GM18907 (cell line): ENCODE data around the gene LRGUK.
"Not testable (repeated sequence)": the region's sequence is repeated elsewhere in the genome, so short reads cannot be mapped to it uniquely, and the experiment has no call there.

Experiments used
- ATAC-seq: cut with Tn5 transposase; IDR thresholded peaks from one replicate; pipeline ENCODE4 v1.9.1; 2021; ENCODE audit warnings: mild to moderate bottlenecking, moderate library complexity; ENCODE audit not compliant: unreplicated experiment

LRGUK gene

GRCh38 chr7:134126966-134127848, at the start of gene LRGUK:
Gene LRGUK, plus strand, starts transcription at chr7:134127340. Its CDS starts 28 bp downstream, at chr7:134127368.
- peak; percentile 100 for ATAC-seq

DNA sequence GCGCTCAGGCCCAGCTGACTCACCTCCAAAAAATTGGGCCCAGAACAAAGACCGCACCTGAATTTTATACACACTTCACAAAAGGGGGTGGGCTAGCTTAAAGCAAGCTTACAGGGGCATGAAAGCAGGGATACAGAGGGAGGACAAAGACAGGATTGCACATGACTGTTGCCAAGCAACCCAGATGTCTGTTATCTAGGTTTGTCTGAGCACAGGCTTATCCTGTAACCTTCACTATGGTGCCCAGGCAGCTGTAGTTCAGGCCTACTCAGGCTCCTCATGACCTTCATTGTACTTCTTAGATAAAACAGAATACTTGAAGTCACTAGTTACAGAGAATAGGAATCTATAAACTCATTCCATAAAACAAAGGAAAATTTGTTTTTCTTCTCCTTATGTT, 49.6 kb upstream of the LRGUK start:
- not testable (repeated sequence) for ATAC-seq

GRCh38 chr7:134078991-134079390, 48.1 kb upstream of the LRGUK start:
- ATAC-seq: no peak

DNA sequence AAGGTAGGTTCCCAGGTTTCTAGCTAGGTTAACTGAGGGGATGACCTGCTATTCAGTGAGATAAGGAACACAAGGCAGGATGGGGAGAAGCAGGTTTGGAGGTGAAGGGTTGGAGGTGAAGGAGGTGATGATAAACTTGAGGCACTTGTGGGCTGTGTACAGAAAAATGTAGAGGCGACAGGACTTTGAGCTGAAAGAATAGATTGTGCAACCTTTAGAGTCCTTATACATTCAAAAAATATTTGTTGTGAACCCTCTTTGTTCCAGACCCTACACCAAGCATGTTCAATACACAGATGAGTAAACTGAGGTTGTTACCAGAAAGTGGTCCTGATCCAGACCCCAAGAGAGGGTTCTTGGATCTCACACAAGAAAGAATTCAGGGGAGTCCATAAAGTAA, 45.4 kb upstream of the LRGUK start:
- ATAC-seq: no peak

DNA sequence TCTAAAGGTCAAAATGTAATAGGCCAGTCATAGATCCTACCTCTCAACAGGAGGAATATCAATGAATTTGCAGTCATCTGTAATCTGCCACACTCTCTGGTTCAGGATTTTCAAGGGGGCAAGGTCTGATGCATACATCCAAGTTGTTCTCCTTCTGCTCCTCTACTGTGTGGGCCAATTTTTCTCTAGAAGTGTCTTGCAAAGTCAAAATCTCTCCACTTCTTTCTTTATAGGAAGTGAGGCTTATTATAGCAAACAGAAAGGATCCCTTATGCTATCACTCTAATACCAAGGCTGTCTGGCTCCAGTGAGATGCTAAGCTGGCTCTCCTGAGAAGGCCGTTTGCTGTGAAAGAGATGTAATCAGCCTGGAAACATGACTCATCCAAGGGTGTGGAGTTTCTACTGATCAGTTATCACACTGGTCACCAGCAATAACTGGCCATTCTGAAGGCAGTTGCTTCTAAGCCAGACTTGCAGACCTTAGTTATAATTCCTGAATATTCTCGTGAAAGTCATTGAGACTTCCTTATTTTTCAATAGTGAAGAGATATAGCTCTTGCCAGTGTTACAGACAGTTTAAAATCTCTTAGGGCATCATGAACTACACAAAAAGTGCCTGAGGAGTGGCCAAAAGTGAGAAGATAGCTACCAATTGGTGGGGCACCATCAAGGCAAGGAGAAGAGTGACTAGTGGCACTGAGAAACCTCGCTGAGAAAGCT, 43.2 kb upstream of the LRGUK start:
- ATAC-seq: no peak

- peak; percentile 61 for ATAC-seq
Measured at GRCh38 chr7:134084488-134085144, 42.5 kb upstream of the LRGUK start.

DNA sequence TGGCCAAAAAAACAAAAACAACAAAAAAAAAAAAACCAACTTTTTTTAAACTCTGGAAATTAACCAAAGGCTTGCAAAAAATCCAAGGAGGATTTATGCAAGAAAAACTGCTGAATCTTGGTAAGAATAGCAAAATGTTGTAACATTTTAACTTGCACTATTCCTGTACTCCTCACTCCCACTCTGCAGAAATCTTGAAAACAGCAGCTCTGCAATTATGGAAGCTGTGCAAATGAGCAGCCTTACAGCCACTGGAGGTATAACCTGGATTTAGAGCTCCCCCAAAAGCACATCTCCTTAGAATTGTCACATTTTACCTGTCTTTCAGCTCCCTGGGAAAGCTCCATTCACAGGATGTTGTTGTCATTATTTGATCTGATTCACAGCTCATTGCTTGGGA, 41.8 kb upstream of the LRGUK start:
- ATAC-seq: no peak

DNA sequence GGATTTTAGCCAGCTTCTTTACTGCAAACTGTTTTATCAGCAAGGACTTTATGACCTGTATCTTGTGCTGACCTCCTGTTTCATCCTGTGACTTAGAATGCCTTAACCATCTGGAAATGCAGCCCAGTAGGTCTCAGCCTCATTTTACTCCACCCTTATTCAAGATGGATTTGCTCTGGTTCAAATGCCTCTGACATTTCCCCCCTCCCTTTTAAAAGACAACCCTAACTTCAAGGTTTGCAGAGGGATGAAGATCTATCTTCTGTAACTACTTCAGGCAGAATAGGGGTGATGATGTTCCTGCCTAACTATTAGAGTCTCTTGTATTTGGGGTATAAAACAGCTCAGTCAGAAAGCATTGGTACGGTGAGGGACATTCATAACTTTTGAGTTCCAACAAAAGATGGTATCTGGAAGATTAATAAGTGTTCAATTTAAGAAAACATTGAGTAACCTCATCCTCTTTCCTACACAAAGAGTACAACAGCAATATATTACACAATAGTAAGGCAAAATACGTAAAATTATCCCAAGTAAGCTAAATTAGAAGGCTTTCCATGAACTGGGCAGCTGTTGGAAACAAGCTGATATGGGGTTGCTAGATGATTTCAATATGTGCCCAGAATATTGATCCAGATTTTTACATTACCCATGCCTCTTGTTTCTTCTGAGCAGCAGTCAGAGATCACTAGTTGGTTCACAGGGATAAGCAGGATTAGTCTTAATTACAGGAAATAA, 40.0 kb upstream of the LRGUK start:
- ATAC-seq: no peak

- no peak for ATAC-seq
Measured at GRCh38 chr7:134088199-134088598, 38.9 kb upstream of the LRGUK start.

DNA sequence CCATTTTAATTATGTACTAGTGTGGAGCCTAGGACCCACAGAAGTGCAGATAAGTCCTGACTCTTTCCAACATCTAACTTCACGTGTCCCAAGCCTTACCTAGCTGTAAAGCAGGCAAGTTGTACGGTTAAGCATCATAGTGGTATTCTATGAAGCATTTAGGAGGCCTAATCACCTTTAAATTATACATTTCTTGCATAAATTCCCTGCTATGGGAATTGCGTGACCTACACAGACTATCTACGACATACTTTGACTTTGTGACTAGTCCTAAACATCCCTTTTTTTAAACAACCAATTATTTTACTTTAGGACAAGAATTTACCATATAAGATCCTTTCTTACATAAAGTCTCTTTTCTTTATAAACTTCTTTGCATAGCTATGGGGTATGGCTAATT, 37.7 kb upstream of the LRGUK start:
- no peak for ATAC-seq

DNA sequence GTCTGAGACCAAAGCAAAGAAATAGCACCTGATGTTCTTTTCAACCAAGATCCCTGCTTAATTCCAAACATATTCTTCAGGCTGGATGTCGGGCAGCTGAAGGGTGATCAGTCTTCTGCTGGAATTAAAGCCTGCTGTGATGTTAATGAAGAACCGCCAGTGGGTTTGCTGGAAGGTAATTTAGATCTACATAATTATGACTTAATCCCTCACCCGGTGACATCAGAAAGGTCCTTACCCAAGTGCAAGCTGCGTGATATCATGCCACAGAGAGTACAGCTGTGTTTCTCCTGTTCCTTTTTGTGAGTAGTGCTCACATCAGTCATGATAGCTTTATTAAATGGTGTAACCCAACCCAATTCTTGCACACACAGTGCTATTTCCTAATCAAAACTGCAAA, 29.1 kb upstream of the LRGUK start:
- no peak for ATAC-seq

- no peak for ATAC-seq
Measured at GRCh38 chr7:134101716-134102115, 25.4 kb upstream of the LRGUK start.

- ATAC-seq: no peak
Measured at GRCh38 chr7:134104166-134104565, 23.0 kb upstream of the LRGUK start.

DNA sequence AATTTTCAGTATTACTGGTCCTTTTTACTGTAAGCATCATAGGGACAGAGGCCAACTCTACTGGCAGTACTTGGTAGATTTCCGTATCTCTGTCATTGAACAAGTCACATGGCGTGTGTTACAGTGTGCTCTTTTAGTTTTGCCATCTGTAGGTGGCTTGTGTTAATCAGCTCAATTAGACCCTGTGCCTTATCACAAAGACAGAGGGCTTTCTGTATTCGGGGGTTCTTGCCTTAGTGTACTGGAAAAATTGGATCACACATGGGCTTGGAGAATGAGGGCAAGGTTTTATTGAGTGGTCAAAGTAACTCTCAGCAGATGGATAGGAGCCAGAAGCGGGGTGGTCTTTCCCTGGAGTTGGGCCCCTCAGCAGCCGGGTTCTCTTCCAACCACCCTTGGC, 21.3 kb upstream of the LRGUK start:
- no peak for ATAC-seq

- ATAC-seq: no peak
Measured at GRCh38 chr7:134108802-134109201, 18.3 kb upstream of the LRGUK start.

DNA sequence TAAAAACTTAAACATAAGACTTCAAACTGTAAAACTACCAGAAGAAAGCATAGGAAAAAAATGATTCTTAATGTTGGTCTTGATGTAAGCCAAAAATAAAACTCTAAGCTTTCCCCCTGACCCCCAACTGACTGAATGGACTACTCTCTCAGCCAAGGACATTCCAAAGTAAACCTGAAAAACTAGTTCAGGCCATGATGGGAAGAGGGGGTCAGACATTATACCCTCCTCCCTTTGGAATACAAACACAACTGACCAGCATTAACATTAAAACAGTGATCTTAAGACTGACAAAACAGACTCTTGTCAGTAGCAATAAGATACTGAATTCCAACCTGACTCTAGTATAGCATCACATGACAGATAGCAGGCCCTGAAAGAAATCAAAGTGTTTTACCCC, 13.5 kb upstream of the LRGUK start:
- no peak for ATAC-seq

GRCh38 chr7:134114992-134115391, 12.1 kb upstream of the LRGUK start:
- no peak for ATAC-seq

- ATAC-seq: no peak
Measured at GRCh38 chr7:134120405-134120804, 6.7 kb upstream of the LRGUK start.

GRCh38 chr7:134121632-134122139, 5.5 kb upstream of the LRGUK start:
- no peak for ATAC-seq

- no peak for ATAC-seq
Measured at GRCh38 chr7:134122980-134123379, 4.2 kb upstream of the LRGUK start.

DNA sequence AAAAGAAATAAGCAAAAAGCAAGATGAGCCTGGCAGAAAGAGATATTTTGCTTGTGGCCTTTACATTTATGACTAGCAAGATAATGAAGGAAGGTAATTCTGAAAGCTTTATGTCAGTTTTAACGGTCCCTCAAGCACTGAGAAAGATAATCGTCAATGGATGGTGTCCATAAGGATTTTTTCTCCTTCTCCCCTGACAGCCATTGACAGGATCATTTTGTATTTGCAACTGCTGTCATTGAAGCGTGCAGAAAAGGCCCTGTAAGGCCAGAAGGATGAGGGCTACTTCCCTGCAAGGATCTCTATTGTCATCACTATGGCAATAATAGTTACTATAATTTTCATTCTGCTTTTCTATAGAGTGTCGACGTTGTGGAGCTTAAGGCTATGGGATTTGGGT, 994 bp upstream of the LRGUK start:
- ATAC-seq: no peak
